ENCODE measurements around the gene CCDC149.

The CCDC149 gene

DNA sequence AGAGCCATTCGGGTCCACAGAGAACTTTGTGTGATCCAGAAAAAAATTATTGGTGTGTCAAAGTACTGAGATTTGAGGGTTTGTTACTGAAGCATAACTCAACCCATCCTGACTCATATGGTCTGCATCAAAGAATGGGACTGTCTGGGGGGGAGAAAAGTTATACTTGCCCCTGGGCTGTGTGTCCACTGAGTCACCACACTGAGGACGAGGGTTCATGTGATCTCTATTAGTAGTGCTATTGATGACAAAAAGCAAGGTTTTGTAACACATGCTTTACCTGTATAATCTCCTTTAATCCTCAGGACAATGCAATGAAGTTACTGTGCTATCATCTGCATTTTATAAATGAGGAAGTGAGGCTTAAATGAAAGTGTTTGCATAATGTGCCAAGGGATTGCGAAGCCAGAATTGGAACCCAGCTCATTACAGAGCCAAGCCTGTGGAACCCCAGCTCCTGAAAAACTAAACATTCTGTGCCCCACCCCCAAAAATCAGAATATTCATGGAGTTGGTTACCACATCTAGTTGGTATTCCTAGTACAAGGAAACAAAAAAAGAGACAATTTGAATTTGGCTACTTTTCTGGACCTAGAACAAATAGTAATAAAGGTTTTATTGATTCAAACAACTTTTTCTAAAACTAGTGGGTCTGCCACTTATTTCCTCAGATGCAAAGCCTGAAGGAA, 31.2 kb downstream of the CCDC149 start:
- no peak for DNase-seq

DNA sequence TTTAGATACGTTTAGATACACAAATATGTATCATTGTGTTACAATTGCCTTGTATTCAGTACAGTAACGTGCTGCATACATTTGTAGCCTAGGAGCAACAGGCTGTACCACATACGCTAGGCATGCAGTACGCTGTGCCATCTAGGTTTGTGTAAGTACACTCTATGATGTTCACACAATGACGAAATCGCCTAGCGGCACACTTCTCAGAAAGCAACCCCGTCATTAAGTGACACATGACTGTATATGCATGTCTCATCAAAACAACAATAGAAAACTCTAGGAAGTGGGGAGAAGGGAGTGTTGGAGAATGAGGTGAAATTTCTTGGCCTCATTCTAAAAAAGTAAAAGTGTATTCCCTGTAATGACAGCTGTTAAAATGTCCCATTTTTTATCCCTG, 32.7 kb downstream of the CCDC149 start:
- no peak for DNase-seq

DNA sequence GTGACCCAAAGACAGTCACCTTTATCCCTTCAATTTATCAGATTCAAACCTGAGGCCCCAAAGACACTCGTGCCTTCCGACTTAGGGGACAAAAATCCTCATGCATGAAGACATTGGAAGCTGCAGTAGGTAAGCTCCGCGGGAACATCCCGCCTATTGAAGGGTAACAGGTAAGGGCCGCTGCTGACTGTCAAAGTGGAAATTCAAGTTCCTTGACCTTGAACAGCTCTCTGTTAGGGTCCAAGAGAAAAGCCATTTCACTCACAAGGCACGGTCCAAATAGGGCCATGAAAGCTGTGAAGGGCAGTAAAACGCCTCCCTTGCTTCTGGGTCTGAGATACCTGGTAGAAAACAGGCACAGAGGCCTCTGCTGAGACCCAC, 34.2 kb downstream of the CCDC149 start:
- DNase-seq: no peak

DNA sequence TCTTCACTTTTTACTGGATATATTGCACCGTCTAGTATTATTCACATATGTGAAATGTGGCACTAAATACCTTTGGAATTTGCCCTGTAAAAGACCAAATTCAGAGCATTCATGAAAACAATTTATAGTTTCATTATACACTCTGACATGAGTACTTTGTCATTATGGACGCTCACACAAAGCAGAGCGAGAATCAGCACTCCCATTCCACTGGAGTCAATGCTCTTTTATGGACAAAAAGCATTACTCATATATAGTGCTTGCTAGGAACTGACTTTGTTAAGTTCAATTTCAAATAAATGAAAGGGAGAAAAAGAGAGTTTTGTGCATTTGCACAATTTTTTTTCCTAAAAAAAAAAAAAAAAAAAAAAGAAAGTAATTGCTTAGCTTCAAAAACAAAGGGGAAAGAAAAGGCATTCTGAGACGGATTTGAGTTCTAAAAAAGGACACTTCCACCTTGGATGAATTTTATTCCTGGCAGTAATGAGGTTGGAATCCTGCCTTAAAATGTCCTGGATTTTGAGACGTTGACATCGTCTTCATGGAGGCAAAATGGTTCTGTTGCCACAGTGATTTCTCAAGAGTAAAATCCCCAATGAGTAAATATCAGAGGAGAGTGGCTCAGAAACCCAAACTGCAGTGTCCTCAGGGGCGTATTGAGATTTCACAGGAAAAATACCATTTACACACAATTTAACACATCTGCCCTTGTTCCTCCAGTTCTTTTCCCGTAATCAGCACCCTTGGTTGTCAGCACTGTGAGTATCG, 34.8 kb downstream of the CCDC149 start:
- DNase-seq: no peak

DNA sequence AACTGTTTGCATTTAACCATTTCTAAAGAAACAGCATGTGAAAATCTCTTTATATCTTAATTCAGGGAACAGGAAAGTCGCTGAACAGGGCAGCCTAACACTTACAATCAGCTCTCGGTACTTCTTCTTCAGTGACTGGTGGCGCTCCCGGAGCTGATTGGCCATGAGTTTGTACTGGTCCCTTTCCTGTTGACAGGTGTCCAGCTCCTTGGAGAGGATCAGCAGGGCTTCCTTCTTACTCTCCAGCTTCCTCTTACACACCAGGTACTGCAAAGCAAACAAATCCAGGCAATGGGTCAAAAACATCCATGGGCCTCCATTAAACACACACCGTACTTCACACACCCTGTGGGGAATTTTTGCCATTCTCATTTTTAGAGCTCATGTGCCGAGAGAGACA, 36.4 kb downstream of the CCDC149 start:
- no peak for DNase-seq

DNA sequence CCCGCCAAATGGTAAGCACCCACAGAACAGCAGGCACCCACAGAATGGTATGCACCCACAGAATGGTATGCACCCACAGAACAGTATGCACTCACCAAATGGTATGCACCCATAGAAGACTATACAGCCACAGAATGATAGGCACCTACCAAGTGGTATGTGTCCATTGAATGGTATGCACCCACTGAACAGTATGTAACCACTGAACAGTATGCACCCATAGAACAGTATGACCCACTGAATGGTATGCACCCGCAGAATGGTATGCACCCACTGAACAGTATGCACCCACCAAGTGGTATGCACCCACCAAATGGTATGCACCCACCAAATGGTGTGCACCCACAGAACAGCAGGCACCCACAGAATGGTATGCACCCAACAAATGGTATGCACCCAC, 40.1 kb downstream of the CCDC149 start:
- DNase-seq: no peak

DNA sequence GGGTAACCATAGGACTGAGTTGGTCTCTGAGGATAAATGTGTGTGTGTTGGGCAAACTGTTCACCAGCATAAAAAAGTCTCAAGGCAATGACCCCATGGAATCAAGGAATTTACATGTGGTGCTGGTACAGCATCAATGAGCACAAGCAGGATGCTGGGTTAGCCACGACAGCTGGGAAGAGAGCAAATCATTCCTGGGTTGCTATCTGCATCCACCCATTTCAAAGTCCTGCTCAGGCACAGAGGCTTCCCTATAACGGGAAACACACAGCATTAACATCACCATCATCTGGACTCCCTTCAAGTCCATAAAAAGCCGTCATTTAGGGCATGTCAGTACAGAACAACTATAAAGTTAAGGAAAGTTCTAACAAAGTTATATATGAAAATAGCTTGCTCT, 41.6 kb downstream of the CCDC149 start:
- no peak for DNase-seq

DNA sequence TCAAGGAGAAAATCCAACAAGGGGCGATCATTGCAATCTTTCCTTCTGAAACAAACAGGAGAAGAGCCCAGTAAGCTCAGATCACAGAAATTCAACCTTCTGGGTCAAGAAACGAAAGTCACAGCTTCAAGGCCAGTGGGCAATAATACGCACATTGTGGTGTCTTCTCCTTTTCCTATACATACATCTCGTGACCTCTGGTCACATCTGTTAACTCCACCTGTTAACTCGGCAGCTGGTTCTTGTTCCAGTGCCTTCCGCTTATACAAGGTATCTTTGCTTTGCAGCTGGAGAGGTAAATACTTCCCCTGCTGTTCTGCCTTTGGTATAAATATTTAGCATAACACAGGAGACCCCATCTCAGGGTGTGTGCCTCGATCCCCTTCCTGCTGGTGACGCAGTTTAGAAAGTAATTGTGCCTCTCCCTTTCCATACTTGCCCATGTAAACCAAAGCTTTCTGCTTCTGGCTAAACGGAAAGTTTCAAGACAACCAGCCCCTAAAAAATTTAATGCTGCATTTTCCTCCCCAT, 45.0 kb downstream of the CCDC149 start:
- no peak for DNase-seq

DNA sequence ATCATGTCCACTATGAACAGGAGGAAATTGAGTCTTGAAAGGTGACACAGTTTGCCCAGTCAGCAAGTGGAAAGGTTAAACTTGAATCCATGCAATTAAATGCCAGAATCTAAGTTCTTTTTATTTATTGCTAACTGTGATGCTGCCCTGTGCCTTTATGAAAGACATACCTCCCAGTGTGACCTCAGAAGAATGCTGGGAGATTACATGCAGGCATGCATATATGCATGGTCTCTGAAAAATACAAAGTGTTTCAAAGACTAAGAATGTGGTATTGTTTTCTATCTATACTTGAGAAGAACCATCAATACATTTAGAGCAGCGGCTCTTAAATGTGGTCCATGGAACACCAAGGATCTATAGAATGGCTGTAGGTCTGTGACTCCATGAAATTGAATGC, 45.6 kb downstream of the CCDC149 start:
- DNase-seq: no peak

DNA sequence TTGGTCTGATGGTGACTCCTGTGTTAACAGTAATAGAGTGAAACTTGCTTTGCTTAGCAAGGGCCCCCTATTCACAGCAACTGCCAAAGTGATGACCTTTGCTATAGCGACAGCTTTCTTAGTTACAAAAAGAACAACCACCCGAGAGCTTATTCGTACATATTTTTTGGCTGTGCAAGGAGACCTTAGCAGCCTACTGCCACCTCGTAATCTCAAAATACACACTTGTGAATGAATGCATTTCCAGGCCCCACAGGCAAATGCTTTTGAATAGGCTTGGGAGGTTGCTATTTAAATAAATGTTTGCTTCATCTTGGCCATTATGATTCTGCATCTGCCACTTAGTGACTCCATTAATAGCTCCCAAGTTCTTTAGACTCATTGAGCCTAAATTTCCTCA, 47.4 kb downstream of the CCDC149 start:
- no peak for DNase-seq

DNA sequence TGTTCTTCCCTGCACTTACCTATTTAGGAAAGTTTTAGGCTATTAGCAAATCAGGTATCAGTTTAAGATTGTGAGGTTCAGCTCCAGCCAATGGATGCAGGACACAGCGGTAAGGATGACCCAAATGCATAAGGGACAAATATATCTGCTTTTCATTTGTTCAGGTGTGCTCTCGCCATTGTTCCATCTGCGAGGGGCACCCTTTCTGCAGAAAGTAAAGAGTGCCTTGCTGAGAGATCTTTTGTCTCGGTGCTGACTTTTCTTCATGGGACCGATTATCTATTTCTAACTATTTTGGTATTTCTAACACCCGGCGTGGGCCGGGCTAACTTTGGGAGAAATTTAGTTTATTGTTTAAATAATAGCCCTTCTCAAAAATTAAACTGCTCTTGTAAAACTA, 49.0 kb downstream of the CCDC149 start:
- DNase-seq: no peak

DNA sequence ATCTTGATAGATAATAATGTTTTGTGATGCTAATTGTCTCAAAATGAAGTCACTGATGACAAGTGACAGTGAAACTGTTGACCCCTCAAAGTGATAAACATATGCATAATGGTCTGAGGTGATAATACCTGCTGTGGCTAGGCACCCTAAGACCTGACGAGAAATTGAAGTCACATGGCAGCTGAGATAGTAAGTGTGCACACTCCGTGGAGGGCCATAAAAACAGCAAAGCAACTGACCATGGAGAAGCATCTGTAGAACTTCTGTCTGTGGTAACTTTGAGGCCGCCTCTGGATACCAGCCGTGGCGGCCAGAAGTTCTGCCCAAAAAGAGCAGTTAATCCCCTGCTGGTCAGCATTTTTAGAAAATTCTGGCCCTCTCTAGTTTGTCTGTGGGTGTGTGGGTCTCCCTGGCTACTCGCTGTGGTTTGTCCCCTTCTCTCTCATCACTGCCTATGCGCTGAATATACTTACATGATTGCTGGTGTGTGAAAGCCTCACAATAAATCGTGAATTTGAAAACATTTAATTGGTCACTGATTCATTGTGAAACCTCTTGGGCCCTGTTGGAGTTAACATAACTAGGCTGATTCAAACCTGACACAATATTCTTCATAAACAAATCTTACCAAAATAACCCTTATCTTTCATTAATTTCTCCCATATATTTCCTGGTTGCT, 50.6 kb downstream of the CCDC149 start:
- no peak for DNase-seq

DNA sequence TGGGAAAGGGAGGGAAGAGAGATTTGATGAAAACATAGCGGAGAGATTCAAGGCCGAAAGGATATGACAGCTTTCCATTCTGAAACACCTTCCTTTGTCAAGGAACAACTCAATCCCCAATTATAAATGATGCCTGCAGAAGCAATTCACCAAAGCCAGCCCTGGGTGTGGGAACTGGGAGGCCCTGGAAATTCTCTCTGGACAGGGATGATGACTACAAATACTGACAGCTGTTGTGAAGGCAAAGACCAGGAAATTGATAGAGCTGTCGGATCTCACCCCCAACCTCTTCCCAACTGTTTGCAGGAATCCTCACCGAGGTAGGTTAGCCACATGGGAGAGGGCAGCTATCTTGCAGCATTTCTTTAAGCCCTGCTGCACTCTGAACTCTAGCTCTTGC, 54.3 kb downstream of the CCDC149 start:
- no peak for DNase-seq

DNA sequence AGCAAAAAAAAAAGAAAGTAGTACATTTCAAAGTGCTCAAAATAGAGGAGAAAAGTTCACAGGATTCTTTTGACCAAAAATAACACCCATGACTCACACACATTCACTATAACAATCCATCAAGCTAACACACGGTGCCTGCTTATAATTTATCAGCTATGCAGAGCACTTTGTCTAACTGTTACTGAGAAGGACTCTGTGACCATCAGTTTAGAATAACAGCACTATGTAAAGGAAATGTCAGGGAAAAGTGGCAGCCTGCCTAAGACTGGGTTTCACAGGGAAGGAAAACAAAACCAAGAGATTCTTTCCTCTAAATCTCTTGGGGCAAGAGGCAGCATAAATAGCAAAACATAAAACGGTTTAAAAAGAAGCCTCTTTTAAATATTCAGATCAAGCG, 54.8 kb downstream of the CCDC149 start:
- DNase-seq: no peak

DNA sequence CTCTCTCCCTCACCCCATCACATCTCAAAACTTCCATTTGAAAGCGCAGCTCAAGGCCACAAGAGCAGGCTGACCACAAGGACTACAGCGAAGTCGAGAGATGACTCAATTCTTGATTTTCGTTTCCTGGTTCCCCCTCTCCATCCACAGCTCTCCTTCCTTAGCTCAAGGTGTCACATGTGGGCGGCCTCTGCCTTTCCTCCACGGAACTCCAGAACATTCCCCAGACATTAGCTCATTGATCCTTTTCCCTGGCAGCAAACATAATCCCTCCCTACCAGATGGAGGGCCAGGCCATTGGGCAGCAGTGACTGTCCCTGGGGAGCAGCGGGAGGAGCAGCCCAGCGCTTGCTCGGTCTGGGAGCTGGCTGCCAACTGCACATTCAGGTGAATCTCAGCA, 56.3 kb downstream of the CCDC149 start:
- no peak for DNase-seq

DNA sequence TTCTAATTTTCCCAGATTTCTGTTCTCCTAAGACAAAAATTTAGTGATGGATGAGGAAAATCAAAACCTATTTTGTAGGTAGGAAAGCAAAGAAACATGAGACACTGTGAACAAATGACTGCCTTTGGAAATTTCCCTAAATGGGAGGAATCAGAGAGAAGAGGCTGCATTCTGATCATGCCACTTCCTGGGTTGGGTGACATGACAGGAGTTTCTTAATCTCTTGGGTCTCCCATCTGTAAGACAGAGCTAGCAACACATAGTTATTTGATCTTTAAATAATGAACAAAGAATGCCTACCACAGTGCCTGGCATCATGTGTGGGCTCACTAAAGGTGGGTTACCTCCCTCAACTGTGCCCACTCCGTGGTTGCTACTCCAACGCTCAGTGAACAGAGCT, 57.1 kb downstream of the CCDC149 start:
- DNase-seq: no peak

DNA sequence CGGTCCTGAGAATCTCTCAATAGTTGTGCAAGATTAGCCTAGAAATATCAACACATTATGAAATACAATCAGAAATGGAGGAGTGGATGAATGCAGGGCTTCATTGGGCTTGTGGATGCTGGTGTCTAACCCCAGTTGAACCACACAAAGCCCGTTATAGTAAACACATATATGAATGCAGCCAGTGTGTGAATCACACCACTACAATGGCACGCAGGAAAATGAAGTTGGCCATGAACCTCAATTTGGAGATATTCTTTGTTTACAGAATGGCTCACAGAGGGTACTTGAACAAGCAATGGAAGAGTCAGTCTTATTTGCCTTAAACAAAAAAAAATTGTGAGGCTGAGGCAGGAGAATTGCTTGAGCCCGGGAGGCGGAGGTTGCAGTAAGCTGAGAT, 59.7 kb downstream of the CCDC149 start:
- no peak for DNase-seq

DNA sequence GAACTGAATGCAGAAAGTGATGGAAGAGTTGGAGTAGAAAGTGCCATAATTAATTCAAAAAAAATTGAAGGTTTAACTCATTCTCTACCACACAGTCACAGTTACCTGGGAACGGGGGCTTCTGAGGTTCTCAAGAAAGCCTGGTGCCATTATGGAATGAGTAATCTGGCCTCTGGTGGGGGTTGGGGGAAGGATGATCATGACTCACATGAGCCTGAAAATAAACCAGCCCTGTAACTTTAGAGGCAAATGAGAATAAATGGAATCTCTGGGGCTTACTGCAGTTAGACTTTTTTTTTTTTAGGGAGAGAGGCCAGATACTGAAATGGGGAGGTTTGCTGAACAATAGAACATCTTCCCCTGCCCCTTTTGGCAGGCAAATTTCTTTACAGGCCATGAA, 62.2 kb downstream of the CCDC149 start:
- DNase-seq: peak in 1 of 56 donors; percentile 3

DNA sequence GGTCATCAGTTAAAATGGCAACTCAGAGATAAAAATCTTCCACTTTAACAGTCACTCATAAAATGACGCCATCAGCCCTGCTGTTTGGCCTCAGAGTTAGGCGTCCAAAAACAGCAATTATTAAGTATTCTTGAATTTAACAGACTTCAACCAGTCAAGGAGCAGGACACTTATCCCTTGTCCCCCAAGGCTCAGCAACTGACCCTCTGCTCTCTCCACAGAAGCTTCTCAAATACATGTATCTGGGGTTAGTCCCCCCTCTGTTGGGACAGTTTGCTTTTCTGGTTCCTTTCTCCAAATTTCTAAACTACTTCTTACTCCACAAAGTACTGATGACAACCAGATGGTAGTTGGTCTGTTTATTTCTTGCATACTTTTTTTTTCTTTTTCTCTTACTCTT, 63.1 kb downstream of the CCDC149 start:
- no peak for DNase-seq

DNA sequence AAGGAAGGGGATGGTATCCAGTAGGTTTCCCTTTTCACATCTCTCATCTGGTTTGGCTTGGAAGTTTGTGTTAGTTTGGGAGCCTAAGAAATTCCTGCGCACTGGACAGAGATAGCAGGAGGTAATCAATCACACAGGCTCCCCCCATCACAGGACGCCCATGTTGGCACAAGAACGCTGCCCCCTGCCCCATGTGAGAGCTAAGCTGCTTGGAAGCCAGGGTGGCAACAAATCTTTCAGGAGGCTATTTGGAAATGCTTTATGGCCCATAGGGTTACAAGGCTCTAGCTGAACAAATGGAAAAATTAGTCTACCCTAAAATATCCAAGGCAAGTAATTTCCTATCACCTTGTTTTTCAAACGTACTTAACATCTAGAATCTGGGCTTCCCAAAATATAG, 63.5 kb downstream of the CCDC149 start:
- no peak for DNase-seq

DNA sequence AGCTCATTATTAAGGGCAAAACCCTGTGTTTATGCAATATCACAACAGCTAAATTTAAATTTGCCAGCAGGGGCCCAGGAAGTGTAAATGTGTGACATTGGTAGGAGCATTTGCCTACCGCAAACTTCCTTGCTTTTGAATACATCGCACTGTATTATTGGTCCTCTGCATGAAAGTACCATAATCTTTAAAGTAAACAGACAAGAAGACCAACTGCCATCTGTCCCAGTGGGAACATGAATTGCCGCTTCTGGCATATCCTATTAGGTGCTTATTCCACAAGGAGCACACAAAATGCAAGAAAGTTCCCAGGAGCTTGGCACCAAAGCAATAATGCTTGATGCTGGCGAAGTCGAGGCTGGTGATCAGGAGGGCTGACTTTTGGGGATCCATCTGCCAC, 66.1 kb downstream of the CCDC149 start:
- no peak for DNase-seq

DNA sequence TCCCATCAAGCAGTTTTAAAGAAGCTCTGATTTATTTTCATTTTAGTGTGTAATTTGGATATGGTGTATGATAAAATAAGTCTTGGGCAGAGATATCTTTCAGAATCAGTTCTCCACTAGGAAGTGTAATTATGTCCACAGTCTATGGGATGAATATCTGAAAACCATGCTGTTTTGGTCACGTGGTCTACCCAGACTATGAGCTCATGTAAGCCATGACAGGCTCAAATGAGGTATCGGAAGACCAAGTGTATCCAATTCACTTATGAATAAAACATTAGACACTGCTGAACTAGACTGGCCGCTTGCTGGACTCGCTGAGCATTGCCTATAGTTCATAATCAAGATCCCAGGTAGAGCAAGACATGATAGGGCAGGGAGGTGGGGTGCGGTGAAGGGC, 66.9 kb downstream of the CCDC149 start:
- DNase-seq: no peak

DNA sequence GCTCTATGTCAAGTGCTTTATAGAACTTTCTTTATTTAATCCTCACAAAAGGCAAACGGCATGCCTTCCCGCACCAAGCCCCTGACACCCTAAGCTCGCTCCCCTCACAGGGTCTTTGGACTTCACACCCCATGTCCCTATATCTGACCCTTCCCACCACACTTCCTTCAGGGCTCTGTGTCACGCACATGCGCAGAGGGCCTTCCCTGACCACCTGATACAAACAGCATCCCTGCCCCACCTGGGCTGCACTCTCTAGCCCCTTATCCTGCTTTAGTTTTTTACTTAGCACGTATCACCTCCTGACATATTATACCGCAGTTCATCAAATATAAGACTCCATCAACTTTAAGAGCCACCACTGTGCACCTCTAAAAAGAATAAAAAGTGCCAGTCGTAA, 67.7 kb downstream of the CCDC149 start:
- DNase-seq: no peak
